H1 (cell line): ENCODE measurements around the gene LCE1E. TPM values are rescaled to one million over a fixed set of nuclear protein-coding genes. Genes with fewer than 3 reads are reported as not detected.

Experiments
- CBX5 ChIP-seq: fragments of 300-800, 300-1000 bp; sonication (generic); IDR thresholded peaks from 2 replicates; pipeline ENCODE4 v1.7.1; 2016; ENCODE audit warnings: antibody characterized with exemption, low read length, low read depth
- CEBPB ChIP-seq: IDR thresholded peaks from 2 replicates; pipeline ENCODE4 v1.6.1; 2012; ENCODE audit warnings: low read depth, low read length
- CREB1 ChIP-seq: IDR thresholded peaks from 2 replicates; pipeline ENCODE4 v1.6.1; 2012; ENCODE audit warnings: inconsistent platforms
- POLR2AphosphoS5 ChIP-seq: IDR thresholded peaks from 2 replicates; pipeline ENCODE4 v1.6.1; 2011; ENCODE audit warnings: low read depth, low read length
- RNF2 ChIP-seq: fragments of 200-900, 300-1000 bp; sonication (generic); IDR thresholded peaks from 2 replicates; pipeline ENCODE4 v1.7.1; 2016; ENCODE audit warnings: borderline replicate concordance, low read depth, mild to moderate bottlenecking, antibody characterized with exemption, low read length; ENCODE audit not compliant: poor library complexity, severe bottlenecking; ENCODE audit errors: missing control alignments
- TAF1 ChIP-seq: IDR thresholded peaks from 2 replicates; pipeline ENCODE4 v1.6.1; 2011; ENCODE audit warnings: mild to moderate bottlenecking, low read depth, low read length
- TBP ChIP-seq: IDR thresholded peaks from 2 replicates; pipeline ENCODE4 v1.6.1; 2011; ENCODE audit warnings: low read depth, low read length, improper control_type of control experiment
- TCF12 ChIP-seq: IDR thresholded peaks from 2 replicates; pipeline ENCODE4 v1.6.1; 2011; ENCODE audit warnings: low read depth, mild to moderate bottlenecking, low read length
- polyA plus RNA-seq, 7 experiments: library from polyadenylated mRNA; depleted of rRNA in 3 of 7; stranded (reverse) in 5 of 7; unstranded in 2 of 7; fragments of >200 nt in 5 of 7; fragments of 200-250 nt in 2 of 7; gene quantifications; 1 replicate in 5 of 7; 2 replicates in 1 of 7; 4 replicates in 1 of 7; pipeline versions ENCODE4 v1.2.1 to v1.2.3, GENCODE V29; 2011 to 2013; ENCODE audit warnings: missing spikeins in 2 of 7, mixed read lengths in 2 of 7
- total RNA-seq: library from RNA; stranded (reverse); fragmentation: NEBNext Ultra II Directional; extraction: Animal tissue kit (Norgen Biotek cat#: 25700); gene quantifications from 2 replicates; pipeline ENCODE4 v1.2.1, GENCODE V29; 2021
- TF ChIP-seq, protein P1 (sequence below): IDR thresholded peaks from 2 replicates; pipeline ENCODE4 v1.6.1; 2012; ENCODE audit warnings: low read length, inconsistent platforms

LCE1E gene
- total and polyA plus RNA-seq, 2 of the 8 experiments (the other 6 are each of a cell fraction or from before 2014, with no cell fraction given): not detected

GRCh38 chr1:152786077-152786476, at the start of gene LCE1E (continued):
- TF ChIP-seq CEBPB (no peak), TAF1 (no peak), RNF2 (no peak), CBX5 (no peak), TCF12 (no peak), CREB1 (no peak), TBP (no peak), POLR2AphosphoS5 (no peak)
- TF ChIP-seq, protein P1, sequence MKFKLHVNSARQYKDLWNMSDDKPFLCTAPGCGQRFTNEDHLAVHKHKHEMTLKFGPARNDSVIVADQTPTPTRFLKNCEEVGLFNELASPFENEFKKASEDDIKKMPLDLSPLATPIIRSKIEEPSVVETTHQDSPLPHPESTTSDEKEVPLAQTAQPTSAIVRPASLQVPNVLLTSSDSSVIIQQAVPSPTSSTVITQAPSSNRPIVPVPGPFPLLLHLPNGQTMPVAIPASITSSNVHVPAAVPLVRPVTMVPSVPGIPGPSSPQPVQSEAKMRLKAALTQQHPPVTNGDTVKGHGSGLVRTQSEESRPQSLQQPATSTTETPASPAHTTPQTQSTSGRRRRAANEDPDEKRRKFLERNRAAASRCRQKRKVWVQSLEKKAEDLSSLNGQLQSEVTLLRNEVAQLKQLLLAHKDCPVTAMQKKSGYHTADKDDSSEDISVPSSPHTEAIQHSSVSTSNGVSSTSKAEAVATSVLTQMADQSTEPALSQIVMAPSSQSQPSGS: no peak
